Neuron (in vitro differentiated cells): ENCODE data around the gene POU1F1.
A peak's percentile ranks its signal among the peaks of the same experiment; 100 is the strongest.
"Not testable (repeated sequence)": the region's sequence is repeated elsewhere in the genome, so short reads cannot be mapped to it uniquely, and the experiment has no call there.

ENCODE experiments used
- H2AFZ ChIP-seq: one replicate; pipeline ENCODE4 v1.6.1; 2013; ENCODE audit warnings: low read depth, mild to moderate bottlenecking, inconsistent platforms, low read length, moderate library complexity
- H3K27me3 ChIP-seq: one replicate; pipeline ENCODE4 v1.6.1; 2013; ENCODE audit warnings: low read length; ENCODE audit not compliant: insufficient read depth
- H3K36me3 ChIP-seq: one replicate; pipeline ENCODE4 v1.6.1; 2013; ENCODE audit warnings: low read length; ENCODE audit not compliant: insufficient read depth
- H3K4me1 ChIP-seq: one replicate; pipeline ENCODE4 v1.6.1; 2013; ENCODE audit warnings: low read length; ENCODE audit not compliant: insufficient read depth
- H3K4me3 ChIP-seq: 2 replicates; pipeline ENCODE4 v1.5.1; 2013; ENCODE audit warnings: mild to moderate bottlenecking, low read length, moderate library complexity
- H3K9me3 ChIP-seq: one replicate; pipeline ENCODE4 v1.6.1; 2013; ENCODE audit warnings: low read length

Gene POU1F1

DNA sequence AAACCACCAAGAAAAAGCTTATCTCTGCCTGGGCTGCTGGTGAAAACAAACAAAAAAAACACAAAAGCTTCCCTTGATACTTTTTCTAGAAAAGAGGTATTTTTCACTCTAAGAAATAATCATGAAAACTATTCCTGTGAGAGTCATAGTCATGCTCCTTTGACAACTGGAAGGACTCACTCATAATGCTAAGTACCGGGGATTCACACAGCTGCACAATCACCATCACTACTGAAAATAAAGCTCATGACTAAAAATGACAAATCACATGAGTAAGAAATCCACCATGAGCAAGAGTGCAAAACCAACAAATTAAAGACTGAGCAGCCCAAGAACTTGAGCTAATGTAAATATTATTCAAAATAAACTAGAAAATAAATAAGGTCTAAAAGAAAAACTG is 10.6 kb upstream of the POU1F1 start:
- Histone ChIP-seq H3K36me3 (no peaks in the 10 kb centered on the region), H2AFZ (no peak overlapping the region), H3K4me1 (no peaks in the 10 kb centered on the region), H3K27me3 (no peaks in the 10 kb centered on the region), H3K4me3 (no peak overlapping the region), H3K9me3 (no peaks in the 10 kb centered on the region)

DNA sequence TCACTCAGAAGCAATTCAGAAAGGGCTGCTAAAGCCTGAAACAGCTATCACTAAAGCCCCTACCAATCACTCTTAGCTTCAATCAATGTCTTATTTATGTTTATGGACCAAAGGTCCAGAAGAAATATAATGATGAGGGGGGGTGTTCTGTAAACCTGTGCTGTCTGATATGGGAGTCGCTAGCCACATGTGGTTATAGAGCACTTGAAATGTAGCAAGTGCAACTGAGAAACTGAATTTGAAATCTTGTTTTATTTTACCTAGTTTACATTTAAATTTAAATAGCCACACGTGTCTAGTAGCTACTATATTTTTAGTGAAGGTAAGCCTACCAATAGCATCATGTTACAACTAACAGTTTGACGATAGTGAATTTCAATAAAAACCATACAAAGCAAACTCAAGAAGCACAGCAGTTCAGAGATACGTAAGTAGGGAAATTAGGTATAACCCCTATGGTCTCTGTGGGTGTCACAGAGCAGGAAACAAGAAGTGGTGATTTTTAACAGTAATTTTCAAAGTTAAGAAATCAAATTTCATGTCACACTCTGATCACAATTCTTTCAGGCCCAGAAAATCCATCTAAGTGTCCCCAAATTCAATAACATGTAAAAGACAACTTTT is 3.6 kb downstream of the POU1F1 start:
- Histone ChIP-seq H3K9me3 (no peaks in the 10 kb centered on the region), H3K27me3 (no peaks in the 10 kb centered on the region), H3K4me3 (no peak overlapping the region), H2AFZ (no peak overlapping the region), H3K36me3 (no peaks in the 10 kb centered on the region), H3K4me1 (no peaks in the 10 kb centered on the region)

DNA sequence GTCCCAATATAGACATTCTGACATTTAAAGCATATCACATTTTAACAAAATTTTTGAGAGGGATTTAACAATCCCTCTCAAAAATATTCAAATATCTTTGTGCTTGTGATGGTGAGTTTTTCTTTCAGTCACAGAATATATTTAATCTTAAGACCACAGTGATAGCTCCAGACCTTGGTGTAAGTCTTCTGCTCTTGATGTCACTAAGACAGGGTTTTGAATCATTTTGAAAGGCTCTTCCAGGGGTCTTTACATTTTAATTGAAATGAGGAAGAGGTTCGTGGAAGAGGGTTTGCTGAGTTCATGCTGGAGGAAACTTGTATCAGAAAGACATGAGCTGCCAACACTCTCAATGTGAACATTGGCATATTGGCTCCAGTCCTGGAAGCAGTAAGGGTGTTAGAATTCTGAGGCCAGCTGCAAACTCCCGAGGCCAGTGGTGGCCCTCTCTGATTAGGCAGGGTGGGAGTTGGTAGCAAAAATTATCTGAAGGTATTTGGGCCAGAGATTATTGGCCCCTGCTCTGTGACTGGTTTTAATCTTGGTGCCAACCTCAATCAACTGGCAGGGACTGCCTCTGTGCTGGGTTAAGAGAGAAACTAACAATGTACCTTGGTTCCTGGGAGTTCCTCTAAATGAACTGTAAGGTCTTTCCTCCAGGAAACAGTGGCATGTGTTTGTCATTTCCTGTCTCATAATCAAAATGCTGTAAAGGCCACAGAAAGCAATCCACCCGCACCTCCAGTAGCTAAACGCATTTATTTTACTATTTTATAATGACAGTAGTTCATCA is 5.3 kb downstream of the POU1F1 start:
- Histone ChIP-seq H3K4me3 (no peak overlapping the region), H3K27me3 (no peaks in the 10 kb centered on the region), H2AFZ (no peak overlapping the region), H3K4me1 (no peaks in the 10 kb centered on the region), H3K9me3 (no peaks in the 10 kb centered on the region), H3K36me3 (no peaks in the 10 kb centered on the region)

- Histone ChIP-seq H3K4me1 (no peaks in the 10 kb centered on the region), H2AFZ (no peak overlapping the region), H3K9me3 (no peaks in the 10 kb centered on the region), H3K27me3 (no peaks in the 10 kb centered on the region), H3K36me3 (no peaks in the 10 kb centered on the region), H3K4me3 (no peak overlapping the region)
These were observed 6.7 kb downstream of the POU1F1 start for GRCh38 chr3:87269723-87270122.

GRCh38 chr3:87268646-87269211 is 7.7 kb downstream of the POU1F1 start:
- Histone ChIP-seq H3K36me3 (no peaks in the 10 kb centered on the region), H3K9me3 (no peaks in the 10 kb centered on the region), H3K27me3 (no peaks in the 10 kb centered on the region), H2AFZ (no peak overlapping the region), H3K4me3 (no peak overlapping the region), H3K4me1 (no peaks in the 10 kb centered on the region)

GRCh38 chr3:87267953-87268645 is 8.3 kb downstream of the POU1F1 start:
- no peaks in the 10 kb centered on the region for H3K36me3 ChIP-seq
- no peaks in the 10 kb centered on the region for H3K4me1 ChIP-seq
- H3K4me3 ChIP-seq = no peak overlapping the region
- no peaks in the 10 kb centered on the region for H3K9me3 ChIP-seq
- no peak overlapping the region for H2AFZ ChIP-seq
- no peaks in the 10 kb centered on the region for H3K27me3 ChIP-seq

- peak overlapping the region; percentile 80 for H2AFZ ChIP-seq
- no peak overlapping the region for H3K4me3 ChIP-seq
- no peaks in the 10 kb centered on the region for H3K36me3 ChIP-seq
- no peaks in the 10 kb centered on the region for H3K27me3 ChIP-seq
- H3K9me3 ChIP-seq = no peaks in the 10 kb centered on the region
- H3K4me1 ChIP-seq = peaks cover 5% of the 10 kb centered on the region
These were observed 14.5 kb downstream of the POU1F1 start for GRCh38 chr3:87261925-87262324.

GRCh38 chr3:87260270-87260669 is 16.1 kb downstream of the POU1F1 start:
- Histone ChIP-seq H3K36me3 (no peaks in the 10 kb centered on the region), H3K27me3 (no peaks in the 10 kb centered on the region), H3K4me3 (no peak overlapping the region), H2AFZ (no peak overlapping the region), H3K9me3 (no peaks in the 10 kb centered on the region), H3K4me1 (peaks cover 5% of the 10 kb centered on the region)

DNA sequence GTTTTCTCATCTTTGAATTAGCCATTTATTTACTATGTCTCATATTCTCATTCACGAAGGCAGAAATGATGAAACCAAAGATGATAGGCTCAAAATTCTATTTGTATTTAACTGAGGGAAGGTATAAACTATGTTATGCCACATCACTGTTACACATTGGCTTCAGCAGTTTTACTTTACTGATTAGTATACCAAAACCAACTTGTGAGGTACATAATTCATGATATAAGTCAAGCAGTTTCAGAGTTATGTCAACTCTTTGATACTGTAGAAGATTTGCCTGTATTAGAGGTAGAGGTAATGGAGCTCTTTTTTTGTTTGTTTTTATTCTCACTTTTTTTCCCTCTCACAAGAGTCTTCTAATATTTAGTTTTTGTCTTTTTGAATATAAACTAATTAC is 26.4 kb downstream of the POU1F1 start:
- no peak overlapping the region for H2AFZ ChIP-seq
- no peaks in the 10 kb centered on the region for H3K27me3 ChIP-seq
- peaks cover 30% of the 10 kb centered on the region for H3K36me3 ChIP-seq
- no peak overlapping the region for H3K4me3 ChIP-seq
- no peaks in the 10 kb centered on the region for H3K9me3 ChIP-seq
- no peaks in the 10 kb centered on the region for H3K4me1 ChIP-seq

DNA sequence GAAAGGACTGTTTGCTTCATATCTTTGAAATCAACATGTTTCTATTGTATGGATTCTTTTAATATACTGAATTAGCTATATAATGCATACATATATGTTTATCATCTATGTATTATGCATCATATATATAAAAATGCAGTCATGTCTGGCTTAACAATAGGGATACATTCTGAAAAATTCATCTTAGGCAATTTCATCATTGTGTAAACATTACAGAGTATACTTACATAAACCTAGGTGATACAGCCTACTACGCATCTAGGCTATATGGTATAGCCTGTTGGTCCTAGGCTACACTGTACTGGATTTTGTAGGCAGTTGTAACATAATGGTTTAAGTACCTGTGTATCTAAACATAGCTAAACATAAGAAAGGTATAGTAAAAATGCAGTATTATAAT is 27.6 kb downstream of the POU1F1 start:
- peaks cover 25% of the 10 kb centered on the region for H3K36me3 ChIP-seq
- H2AFZ ChIP-seq = no peak overlapping the region
- H3K9me3 ChIP-seq = no peaks in the 10 kb centered on the region
- H3K4me1 ChIP-seq = no peaks in the 10 kb centered on the region
- no peaks in the 10 kb centered on the region for H3K27me3 ChIP-seq
- H3K4me3 ChIP-seq = no peak overlapping the region

DNA sequence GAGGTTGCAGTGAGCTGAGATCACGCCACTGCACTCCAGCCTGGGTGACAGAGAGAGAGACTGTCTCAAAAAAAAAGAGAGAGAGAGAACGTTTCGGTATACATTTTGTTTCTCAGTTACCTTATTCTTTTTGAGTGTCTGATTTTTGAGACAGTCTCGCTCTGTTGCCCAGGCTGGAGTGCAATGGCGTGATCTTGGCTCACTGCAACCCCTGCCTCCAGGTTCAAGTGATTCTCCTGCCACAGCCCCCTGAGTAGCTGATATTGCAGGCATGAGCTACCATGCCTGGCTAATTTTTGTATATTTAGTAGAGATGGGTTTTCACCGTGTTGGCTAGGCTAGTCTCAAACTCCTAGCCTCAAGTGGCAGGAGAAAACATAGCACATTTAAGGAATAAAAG is 28.2 kb downstream of the POU1F1 start:
- not testable (repeated sequence) for H2AFZ ChIP-seq, H3K9me3 ChIP-seq, H3K4me3 ChIP-seq, H3K4me1 ChIP-seq, H3K27me3 ChIP-seq
- H3K36me3 ChIP-seq = peaks cover 20% of the 10 kb centered on the region

DNA sequence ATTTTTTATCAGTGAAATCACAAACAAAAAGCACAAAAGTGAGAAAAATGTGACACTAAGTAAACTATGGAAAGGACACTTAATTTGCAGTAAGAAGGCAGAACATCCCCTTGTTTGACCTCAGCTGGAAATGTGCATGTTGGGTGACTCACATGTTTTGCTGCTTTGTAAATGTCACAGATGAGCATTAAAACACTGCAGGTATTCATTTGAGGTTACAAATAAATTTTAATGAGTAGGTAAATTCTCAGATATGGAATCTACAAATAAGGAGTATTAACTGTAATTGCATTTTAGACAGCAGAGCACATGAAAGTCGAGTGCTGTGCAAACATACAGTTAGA is 29.0 kb downstream of the POU1F1 start:
- Histone ChIP-seq H3K36me3 (peaks cover 19% of the 10 kb centered on the region), H3K4me1 (no peaks in the 10 kb centered on the region), H3K9me3 (no peaks in the 10 kb centered on the region), H3K4me3 (no peak overlapping the region), H2AFZ (no peak overlapping the region), H3K27me3 (no peaks in the 10 kb centered on the region)

- Histone ChIP-seq H3K4me3 (no peak overlapping the region), H3K36me3 (peaks cover 19% of the 10 kb centered on the region), H3K27me3 (no peaks in the 10 kb centered on the region), H3K9me3 (no peaks in the 10 kb centered on the region), H3K4me1 (no peaks in the 10 kb centered on the region), H2AFZ (no peak overlapping the region)
These were observed 29.5 kb downstream of the POU1F1 start for GRCh38 chr3:87246662-87247429.
